ENCODE results near the gene EPN2. TPM values are rescaled to one million over a fixed set of nuclear protein-coding genes. Genes with fewer than 3 reads are reported as not detected.

Gene EPN2
- total RNA-seq, 1 experiment from 2014 or later = 73.1 TPM

- H3K9me2 ChIP-seq (ENCODE audit: insufficient read depth) = no peaks in the 10 kb centered on the region
- intact Hi-C loops (cut with micrococcal nuclease) = no loop called here
- no peak overlapping the region for H3K27ac ChIP-seq (ENCODE audit: low read depth, low read length)
- H3K4me1 ChIP-seq (ENCODE audit: control insufficient read depth in 1 of 2, insufficient read depth in 2 of 2, low read length in 2 of 2) = peaks cover 11 to 26% of the 10 kb centered on the region in 2 experiments
- peaks cover 77% of the 10 kb centered on the region for H3K79me2 ChIP-seq (ENCODE audit: insufficient read depth, low read length)
- no peak overlapping the region for H3K4me2 ChIP-seq (ENCODE audit: low read length)
- TF ChIP-seq EGR1 (IDR thresholded peaks at IDR 0.05; ENCODE audit: low read depth) = no peak
- TF ChIP-seq CEBPB (IDR thresholded peaks at IDR 0.05; ENCODE audit: low read depth) = no peak
- no peak for ATAC-seq
- no peak overlapping the region for H3K4me3 ChIP-seq (replicated peaks in 1 of 2; ENCODE audit: low read depth in 1 of 2, low read length in 2 of 2)
- CTCF ChIA-PET = no interaction called here
- TSS peak; percentile 10 for BruUV-seq (replicated peaks)
- no peaks in the 10 kb centered on the region for H3K9me3 ChIP-seq (ENCODE audit: control insufficient read depth in 1 of 2, insufficient read depth in 1 of 2, low read depth in 1 of 2, low read length in 2 of 2)
- no peak overlapping the region for H2AFZ ChIP-seq (ENCODE audit: low read depth, low read length, poor library complexity, severe bottlenecking)
- no peaks in the 10 kb centered on the region; a peak in 1 of 4 replicates for H3K36me3 ChIP-seq (ENCODE audit: control insufficient read depth in 1 of 2, insufficient read depth in 2 of 2, low read length in 2 of 2)
- RAD21 ChIA-PET (ENCODE audit: low non-redundant PET in 1 of 2, low total read pairs in 2 of 2, uncharacterized antibody in 2 of 2, unreplicated experiment in 2 of 2) = no interaction called here
- DNase-seq (ENCODE audit: low read depth, low spot score) = no peak
- POLR2A ChIA-PET = no interaction called here
- H3K9ac ChIP-seq (ENCODE audit: low read length) = no peak overlapping the region
- H4K20me1 ChIP-seq (ENCODE audit: insufficient read depth) = peaks cover 14% of the 10 kb centered on the region; the same call in 1 of the 2 replicates
- no peaks in the 10 kb centered on the region for H3K27me3 ChIP-seq (ENCODE audit: insufficient read depth, low read length)
Measured at GRCh38 chr17:19262650-19263631, 25.8 kb downstream of the EPN2 start.

- H3K36me3 ChIP-seq (ENCODE audit: control insufficient read depth in 1 of 2, insufficient read depth in 2 of 2, low read length in 2 of 2) = no peaks in the 10 kb centered on the region; a peak in 1 of 4 replicates
- no peak for ATAC-seq
- no peaks in the 10 kb centered on the region for H3K27me3 ChIP-seq (ENCODE audit: insufficient read depth, low read length)
- ChIA-PET POLR2A (no interaction called here), CTCF (no interaction called here), RAD21 (ENCODE audit: low non-redundant PET in 1 of 2, low total read pairs in 2 of 2, uncharacterized antibody in 2 of 2, unreplicated experiment in 2 of 2) (no interaction called here)
- no peak overlapping the region for H3K4me3 ChIP-seq (replicated peaks in 1 of 2; ENCODE audit: low read depth in 1 of 2, low read length in 2 of 2)
- H2AFZ ChIP-seq (ENCODE audit: low read depth, low read length, poor library complexity, severe bottlenecking) = no peak overlapping the region
- no peak for TF ChIP-seq JUND (IDR thresholded peaks at IDR 0.05)
- TF ChIP-seq CEBPB (IDR thresholded peaks at IDR 0.05; ENCODE audit: low read depth) = no peak
- no peak for TF ChIP-seq POLR2A (IDR thresholded peaks at IDR 0.05; ENCODE audit: borderline replicate concordance, extremely low read depth, insufficient read depth, insufficient read length)
- no peak for TF ChIP-seq EGR1 (IDR thresholded peaks at IDR 0.05; ENCODE audit: low read depth)
- no peak for TF ChIP-seq ZNF274 (IDR thresholded peaks at IDR 0.05; ENCODE audit: low read depth, low read length)
- no peak for TF ChIP-seq ELF1 (IDR thresholded peaks at IDR 0.05; ENCODE audit: borderline replicate concordance, low read depth)
- no peak for TF ChIP-seq CBX3 (IDR thresholded peaks at IDR 0.05; ENCODE audit: low read depth)
- TF ChIP-seq EZH2 (IDR thresholded peaks at IDR 0.05) = no peak
- no peak for TF ChIP-seq REST (IDR thresholded peaks at IDR 0.05; ENCODE audit: low read depth)
- TF ChIP-seq SRF (IDR thresholded peaks at IDR 0.05; ENCODE audit: low read depth) = no peak
- no peak for TF ChIP-seq EZH2phosphoT487 (IDR thresholded peaks at IDR 0.05; ENCODE audit: borderline replicate concordance)
- no peak for TF ChIP-seq ZFX (IDR thresholded peaks at IDR 0.05)
- TF ChIP-seq FOSL1 (IDR thresholded peaks at IDR 0.05; ENCODE audit: low read depth) = no peak
- no peak for TF ChIP-seq POLR2AphosphoS5 (IDR thresholded peaks at IDR 0.05; ENCODE audit: low read depth, low read length)
- TF ChIP-seq SP1 (IDR thresholded peaks at IDR 0.05; ENCODE audit: low read depth) = no peak
- TF ChIP-seq ATF3 (IDR thresholded peaks at IDR 0.05) = no peak
- BruUV-seq (replicated peaks) = no TSS peak
- no peak overlapping the region for H3K27ac ChIP-seq (ENCODE audit: low read depth, low read length)
- no peak for DNase-seq (ENCODE audit: low read depth, low spot score)
- H4K20me1 ChIP-seq (ENCODE audit: insufficient read depth) = peaks cover 14% of the 10 kb centered on the region; the same call in 1 of the 2 replicates
- H3K9me3 ChIP-seq (ENCODE audit: control insufficient read depth in 1 of 2, insufficient read depth in 1 of 2, low read depth in 1 of 2, low read length in 2 of 2) = no peaks in the 10 kb centered on the region
- no peaks in the 10 kb centered on the region for H3K9me2 ChIP-seq (ENCODE audit: insufficient read depth)
- peaks cover 11 to 26% of the 10 kb centered on the region in 2 experiments for H3K4me1 ChIP-seq (ENCODE audit: control insufficient read depth in 1 of 2, insufficient read depth in 2 of 2, low read length in 2 of 2)
- no peak overlapping the region for H3K9ac ChIP-seq (ENCODE audit: low read length)
- no peak overlapping the region for H3K4me2 ChIP-seq (ENCODE audit: low read length)
- intact Hi-C loops (cut with micrococcal nuclease) = no loop called here
- peaks cover 77% of the 10 kb centered on the region for H3K79me2 ChIP-seq (ENCODE audit: insufficient read depth, low read length)
Measured at GRCh38 chr17:19263641-19264051, 26.5 kb downstream of the EPN2 start.
